ENCODE data around the gene CASQ1. TPM values are rescaled to one million over a fixed set of nuclear protein-coding genes. Genes with fewer than 3 reads are reported as not detected.

CASQ1 gene
- total and polyA plus RNA-seq, 2 experiments from 2014 or later: 21.4 to 23.6 TPM

DNA sequence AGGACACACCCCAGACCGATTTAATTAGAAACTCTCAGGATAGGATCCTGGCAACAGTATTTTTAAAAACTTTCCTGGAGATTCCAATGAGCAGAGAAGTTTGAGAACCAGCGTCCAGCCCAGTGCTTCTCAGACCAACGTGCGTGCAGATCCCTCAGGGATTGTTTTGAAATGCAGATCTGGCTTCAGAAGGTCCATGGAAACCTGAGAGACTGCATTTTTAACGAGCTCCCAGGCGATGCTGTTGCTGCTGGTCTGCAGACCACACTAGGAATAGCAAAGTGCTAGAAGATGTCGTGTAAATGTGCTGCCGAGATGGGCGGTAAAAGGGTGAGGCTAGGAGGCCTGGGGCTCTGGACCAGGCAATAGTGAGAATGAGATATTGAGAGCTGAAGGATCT lies 18.4 kb upstream of the CASQ1 start:
- peaks cover 24% of the 10 kb centered on the region for H3K4me1 ChIP-seq (ENCODE audit: low read depth)
- no peak overlapping the region for H3K27ac ChIP-seq
- no peaks in the 10 kb centered on the region for H3K27me3 ChIP-seq
- DNase-seq (ENCODE audit: low read depth in 1 of 2, low spot score in 1 of 2): no peak
- H3K9me3 ChIP-seq (ENCODE audit: low read depth): no peaks in the 10 kb centered on the region
- no peaks in the 10 kb centered on the region for H3K36me3 ChIP-seq
- TF ChIP-seq CTCF (IDR thresholded peaks at IDR 0.05; ENCODE audit: low read depth, low read length): no peak
- H3K4me3 ChIP-seq: no peak overlapping the region

- no peak for TF ChIP-seq CTCF (IDR thresholded peaks at IDR 0.05; ENCODE audit: low read depth, low read length)
- H3K27ac ChIP-seq: peak overlapping the region; percentile 68
- DNase-seq (ENCODE audit: low read depth in 1 of 2, low spot score in 1 of 2): no peak
These were observed 13.1 kb upstream of the CASQ1 start for GRCh38 chr1:160177231-160177630.

DNA sequence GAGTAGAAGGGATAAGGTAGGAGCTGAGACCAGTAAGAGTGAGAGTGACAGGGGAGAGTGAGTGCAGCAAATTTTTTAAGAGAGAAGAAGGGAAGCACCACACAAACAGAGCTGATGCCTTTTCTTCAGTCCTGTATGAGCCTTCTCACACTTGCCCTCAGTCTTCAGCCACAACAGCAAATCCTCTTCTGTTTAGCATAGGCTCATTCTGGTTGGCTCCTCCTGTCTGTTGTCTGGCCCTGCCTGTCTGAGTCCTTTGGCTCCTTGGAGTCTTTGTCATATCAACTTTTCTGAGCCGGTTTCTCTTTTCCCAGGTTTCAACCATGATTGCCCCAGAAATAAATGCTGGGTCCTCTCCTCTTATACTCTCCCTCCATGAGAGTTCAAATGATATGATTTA lies 12.7 kb upstream of the CASQ1 start:
- Histone ChIP-seq H3K36me3 (no peaks in the 10 kb centered on the region), H3K27me3 (no peaks in the 10 kb centered on the region), H3K4me3 (no peak overlapping the region), H3K4me1 (ENCODE audit: low read depth) (peaks cover 9% of the 10 kb centered on the region), H3K27ac (peak overlapping the region; percentile 68), H3K9me3 (ENCODE audit: low read depth) (no peaks in the 10 kb centered on the region)
- no peak for DNase-seq (ENCODE audit: low read depth in 1 of 2, low spot score in 1 of 2)
- TF ChIP-seq CTCF (IDR thresholded peaks at IDR 0.05; ENCODE audit: low read depth, low read length): no peak

More at GRCh38 chr1:160177231-160177630, 13.1 kb upstream of the CASQ1 start:
- Histone ChIP-seq H3K9me3 (ENCODE audit: low read depth) (no peaks in the 10 kb centered on the region), H3K4me3 (no peak overlapping the region), H3K36me3 (no peaks in the 10 kb centered on the region), H3K27me3 (no peaks in the 10 kb centered on the region), H3K4me1 (ENCODE audit: low read depth) (peaks cover 9% of the 10 kb centered on the region)

DNA sequence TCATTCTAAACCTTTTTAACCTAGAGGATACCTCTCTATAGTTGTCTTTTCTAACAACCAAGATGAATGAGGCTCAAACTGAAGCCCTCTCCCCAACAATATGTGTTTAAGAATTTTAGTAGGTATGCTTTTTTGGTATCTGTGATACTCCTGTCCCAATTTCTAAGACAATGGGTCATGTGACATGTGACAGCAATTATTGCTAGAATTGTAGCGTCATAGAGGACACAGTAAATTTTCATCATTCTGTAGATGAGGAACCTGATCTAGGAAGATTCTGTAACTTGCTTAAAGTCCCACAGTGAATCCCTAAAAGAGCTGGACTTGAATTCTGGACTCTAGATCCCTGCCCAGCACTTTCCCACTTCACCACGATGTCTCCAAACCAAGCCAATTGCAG lies 11.6 kb upstream of the CASQ1 start:
- no peak for TF ChIP-seq CTCF (IDR thresholded peaks at IDR 0.05; ENCODE audit: low read depth, low read length)
- Histone ChIP-seq H3K9me3 (ENCODE audit: low read depth) (no peaks in the 10 kb centered on the region), H3K4me1 (ENCODE audit: low read depth) (peaks cover 9% of the 10 kb centered on the region), H3K36me3 (no peaks in the 10 kb centered on the region), H3K27me3 (no peaks in the 10 kb centered on the region), H3K4me3 (no peak overlapping the region), H3K27ac (no peak overlapping the region)
- DNase-seq (ENCODE audit: low read depth in 1 of 2, low spot score in 1 of 2): no peak

- Histone ChIP-seq H3K36me3 (no peaks in the 10 kb centered on the region), H3K4me3 (no peak overlapping the region), H3K27me3 (no peaks in the 10 kb centered on the region), H3K4me1 (ENCODE audit: low read depth) (peaks cover 9% of the 10 kb centered on the region), H3K9me3 (ENCODE audit: low read depth) (no peaks in the 10 kb centered on the region), H3K27ac (no peak overlapping the region)
- TF ChIP-seq CTCF (IDR thresholded peaks at IDR 0.05; ENCODE audit: low read depth, low read length): no peak
- DNase-seq (ENCODE audit: low read depth in 1 of 2, low spot score in 1 of 2): no peak
These were observed 11.0 kb upstream of the CASQ1 start for GRCh38 chr1:160179336-160179735.

DNA sequence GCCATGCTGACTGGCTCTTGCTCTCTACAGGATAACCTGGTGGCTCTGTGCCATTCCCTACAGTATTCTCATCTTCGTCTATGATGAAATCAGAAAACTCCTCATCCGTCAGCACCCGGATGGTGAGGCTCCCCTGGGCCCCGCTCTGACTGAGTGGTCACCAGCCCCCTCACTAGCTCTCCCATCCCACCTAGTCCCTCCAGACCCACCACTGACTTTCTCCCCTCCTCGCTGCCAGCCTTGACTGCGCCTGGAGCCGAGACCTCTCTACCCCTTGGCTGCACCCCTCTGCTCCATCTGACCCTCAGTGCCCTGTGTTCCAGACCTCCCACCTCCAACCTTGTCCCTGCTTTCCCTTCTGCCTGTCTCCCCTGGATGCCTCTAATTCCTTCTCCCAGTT lies 4.1 kb upstream of the CASQ1 start:
- Histone ChIP-seq H3K27ac (no peak overlapping the region), H3K9me3 (ENCODE audit: low read depth) (no peaks in the 10 kb centered on the region)
- no peak for TF ChIP-seq CTCF (IDR thresholded peaks at IDR 0.05; ENCODE audit: low read depth, low read length)

More for the DNA sequence above, 4.1 kb upstream of the CASQ1 start:
- Histone ChIP-seq H3K27me3 (no peaks in the 10 kb centered on the region), H3K4me3 (no peak overlapping the region), H3K4me1 (ENCODE audit: low read depth) (peaks cover 25% of the 10 kb centered on the region), H3K36me3 (no peaks in the 10 kb centered on the region)
- no peak for DNase-seq (ENCODE audit: low read depth in 1 of 2, low spot score in 1 of 2)

Data from cardiac muscle cell (in vitro differentiated cells and primary cell).